Tibial nerve (tissue), 3 donors: ENCODE data around the gene RARG.

ENCODE experiments used
- POLR2A ChIP-seq, 2 donors: fragments of 450-650 bp; IDR thresholded peaks; one replicate each; pipeline ENCODE4 v1.6.1; 2017; ENCODE audit warnings: antibody characterized with exemption in 2 of 2, mild to moderate bottlenecking in 2 of 2, moderate library complexity in 2 of 2
- TF ChIP-seq, protein P1 (sequence below), 5 experiments: fragments of 200-600 bp in 3 of 5; fragments of 450-650 bp in 2 of 5; sonication (generic) in 3 of 5; IDR thresholded peaks; one replicate each; pipeline ENCODE4 v1.5.1; 2016 to 2019; ENCODE audit warnings: antibody characterized with exemption in 5 of 5, mild to moderate bottlenecking in 3 of 5, moderate library complexity in 2 of 5

GRCh38 chr12:53194973-53195372, 37.0 kb downstream of the RARG start:
- TF ChIP-seq, protein P1, sequence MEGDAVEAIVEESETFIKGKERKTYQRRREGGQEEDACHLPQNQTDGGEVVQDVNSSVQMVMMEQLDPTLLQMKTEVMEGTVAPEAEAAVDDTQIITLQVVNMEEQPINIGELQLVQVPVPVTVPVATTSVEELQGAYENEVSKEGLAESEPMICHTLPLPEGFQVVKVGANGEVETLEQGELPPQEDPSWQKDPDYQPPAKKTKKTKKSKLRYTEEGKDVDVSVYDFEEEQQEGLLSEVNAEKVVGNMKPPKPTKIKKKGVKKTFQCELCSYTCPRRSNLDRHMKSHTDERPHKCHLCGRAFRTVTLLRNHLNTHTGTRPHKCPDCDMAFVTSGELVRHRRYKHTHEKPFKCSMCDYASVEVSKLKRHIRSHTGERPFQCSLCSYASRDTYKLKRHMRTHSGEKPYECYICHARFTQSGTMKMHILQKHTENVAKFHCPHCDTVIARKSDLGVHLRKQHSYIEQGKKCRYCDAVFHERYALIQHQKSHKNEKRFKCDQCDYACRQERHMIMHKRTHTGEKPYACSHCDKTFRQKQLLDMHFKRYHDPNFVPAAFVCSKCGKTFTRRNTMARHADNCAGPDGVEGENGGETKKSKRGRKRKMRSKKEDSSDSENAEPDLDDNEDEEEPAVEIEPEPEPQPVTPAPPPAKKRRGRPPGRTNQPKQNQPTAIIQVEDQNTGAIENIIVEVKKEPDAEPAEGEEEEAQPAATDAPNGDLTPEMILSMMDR (IDR thresholded peaks at IDR 0.05) = no peak
- TF ChIP-seq POLR2A (IDR thresholded peaks at IDR 0.05) = no peak
